HepG2 (cell line): ENCODE data around the gene STK25. TPM values are rescaled to one million over a fixed set of nuclear protein-coding genes. Genes with fewer than 3 reads are reported as not detected.
A peak's percentile ranks its signal among the peaks of the same experiment; 100 is the strongest.

Experiments
- ATAC-seq: fragments of 200-7000 bp; cut with Tn5 transposase; 3 replicates; pipeline ENCODE4 v1.9.1; 2020; ENCODE audit warnings: mild to moderate bottlenecking, moderate library complexity
- BruUV-seq: library from RNA; stranded (reverse); fragments of 400-500 nt; replicated peaks from 2 replicates; lab custom pipeline; 2021; lab: Mats Ljungman, UMichigan
- CTCF ChIA-PET: fragments of 300-600 bp; formaldehyde crosslinking; extraction: SDS; loops from one replicate; lab custom pipeline; 2021; ENCODE audit warnings: low total read pairs, inconsistent platforms, low intra/inter-chr PET ratio; lab: Yijun Ruan, JAX
- POLR2A ChIA-PET: fragments of 350-600 bp; sonication (Branson Sonifier 250); formaldehyde crosslinking; loops from one replicate; lab custom pipeline; 2020; ENCODE audit warnings: antibody characterized with exemption, inconsistent platforms; lab: Yijun Ruan, JAX
- DNase-seq: peaks from one replicate; pipeline ENCODE4 v3.0.0-alpha.2; 2015; ENCODE audit warnings: low spot score
- FAIRE-seq: peaks from 3 replicates; lab custom pipeline; 2011; peaks lifted over from hg19 to GRCh38; lab: Jason Lieb, UNC
- H2AFZ ChIP-seq: one replicate; pipeline ENCODE4 v1.6.1; 2011; ENCODE audit warnings: low read length, inconsistent platforms
- H3K27ac ChIP-seq: fragments of 300-600 bp; 3 replicates; pipeline ENCODE4 v1.8.0; 2011; ENCODE audit warnings: mixed run types, mild to moderate bottlenecking, mixed read lengths, low read length, inconsistent platforms; ENCODE audit not compliant: insufficient read depth; ENCODE audit errors: extremely low read length
- H3K27me3 ChIP-seq, 2 experiments: fragments of 200-600 bp in 1 of 2; 2 replicates in 1 of 2; 3 replicates in 1 of 2; pipeline versions ENCODE4 v1.6.0 to v1.8.0; 2011; ENCODE audit warnings: low read length in 2 of 2, mild to moderate bottlenecking in 2 of 2, moderate library complexity in 2 of 2, inconsistent platforms in 1 of 2; ENCODE audit not compliant: insufficient read depth in 2 of 2, control insufficient read depth in 1 of 2
- H3K36me3 ChIP-seq, 2 experiments: fragments of 200-600 bp in 1 of 2; replicated peaks in 1 of 2; 2 replicates in 1 of 2; 3 replicates in 1 of 2; pipeline versions ENCODE4 v1.5.1 to v1.8.0; 2011; ENCODE audit warnings: low read length in 2 of 2, inconsistent platforms in 1 of 2; ENCODE audit not compliant: insufficient read depth in 2 of 2, control insufficient read depth in 1 of 2
- H3K4me1 ChIP-seq: 2 replicates; pipeline ENCODE4 v1.5.1; 2012; ENCODE audit warnings: low read length, inconsistent platforms; ENCODE audit not compliant: insufficient read depth
- H3K4me2 ChIP-seq: 2 replicates; pipeline ENCODE4 v1.6.0; 2011; ENCODE audit warnings: low read depth, low read length, inconsistent platforms
- H3K4me3 ChIP-seq, 3 experiments: fragments of 200-600 bp in 1 of 3; sonication (generic), shearing (Covaris generic) in 1 of 3; replicated peaks in 1 of 3; 2 replicates each; pipeline ENCODE4 v1.5.1; 2011 to 2016; ENCODE audit warnings: low read length in 3 of 3, inconsistent platforms in 2 of 3, low read depth in 2 of 3, mild to moderate bottlenecking in 2 of 3, control low read depth in 1 of 3, mixed read lengths in 1 of 3; ENCODE audit not compliant: insufficient read depth in 1 of 3
- H3K79me2 ChIP-seq: one replicate; pipeline ENCODE4 v1.6.1; 2011; ENCODE audit warnings: low read length, inconsistent platforms; ENCODE audit not compliant: insufficient read depth
- H3K9ac ChIP-seq: 2 replicates; pipeline ENCODE4 v1.6.0; 2011; ENCODE audit warnings: mild to moderate bottlenecking, low read depth, low read length, inconsistent platforms; ENCODE audit not compliant: insufficient read depth
- H3K9me3 ChIP-seq: 2 replicates; pipeline ENCODE4 v1.5.1; 2012; ENCODE audit warnings: mild to moderate bottlenecking, low read length
- H4K20me1 ChIP-seq: 2 replicates; pipeline ENCODE4 v1.6.0; 2011; ENCODE audit warnings: inconsistent platforms, mild to moderate bottlenecking, low read length, moderate library complexity; ENCODE audit not compliant: insufficient read depth
- ARNT ChIP-seq: fragments of 450-650 bp; IDR thresholded peaks from 2 replicates; pipeline ENCODE4 v1.6.1; 2017
- KDM2A ChIP-seq: sonication (generic); formaldehyde crosslinking; IDR thresholded peaks from 2 replicates; pipeline ENCODE4 v1.4.0; 2020; ENCODE audit warnings: low read depth, missing genetic modification reagents, borderline replicate concordance
- LCORL ChIP-seq, 2 experiments: fragments of 450-650 bp in 1 of 2; sonication (generic) in 1 of 2; formaldehyde crosslinking in 1 of 2; IDR thresholded peaks; 2 replicates each; pipeline versions ENCODE4 v1.5.0 to v1.6.1; 2017 to 2020; ENCODE audit warnings: antibody characterized with exemption in 1 of 2, missing genetic modification reagents in 1 of 2
- MXD4 ChIP-seq: IDR thresholded peaks from 2 replicates; pipeline ENCODE4 v1.6.1; 2016; ENCODE audit warnings: mild to moderate bottlenecking, missing biosample characterization, missing genetic modification reagents
- NONO ChIP-seq, 2 experiments: fragments of 450-650 bp in 1 of 2; sonication (generic) in 1 of 2; formaldehyde crosslinking in 1 of 2; IDR thresholded peaks in 1 of 2; conservative IDR thresholded peaks in 1 of 2; 2 replicates each; pipeline versions ENCODE4 v1.6.1 to v1.8.0; 2017 to 2022; ENCODE audit warnings: mild to moderate bottlenecking in 1 of 2, missing genetic modification reagents in 1 of 2, moderate library complexity in 1 of 2
- RAD51 ChIP-seq: fragments of 450-650 bp; IDR thresholded peaks from 2 replicates; pipeline ENCODE4 v1.6.1; 2016; ENCODE audit warnings: borderline replicate concordance
- SAFB2 ChIP-seq: sonication (generic); formaldehyde crosslinking; IDR thresholded peaks from 2 replicates; pipeline ENCODE4 v1.5.1; 2020; ENCODE audit warnings: missing genetic modification reagents, low read depth, mild to moderate bottlenecking, borderline replicate concordance
- TEAD3 ChIP-seq: optimal IDR thresholded peaks from 2 replicates; pipeline ENCODE3; 2016; ENCODE audit warnings: borderline replicate concordance
- ZNF589 ChIP-seq: sonication (generic); formaldehyde crosslinking; conservative IDR thresholded peaks from 2 replicates; pipeline ENCODE4 v1.8.0; 2022; ENCODE audit warnings: mild to moderate bottlenecking, moderate library complexity, missing genetic modification reagents
- ZSCAN25 ChIP-seq: sonication (generic); formaldehyde crosslinking; IDR thresholded peaks from 2 replicates; pipeline ENCODE4 v1.8.0; 2022; ENCODE audit warnings: mild to moderate bottlenecking, missing genetic modification reagents
- WGBS: methylation state at CpG from one replicate; pipeline ENCODE4 v1.1.6; 2017; ENCODE audit warnings: low lambda C conversion rate; 5-methylcytosine and 5-hydroxymethylcytosine counted together
- in situ Hi-C: cut with HindIII; loops from 2 replicates; pipeline ENCODE4 v1.10.0; 2017; ENCODE audit warnings: low pct_unique_long_range_greater_than_20kb; ENCODE audit not compliant: extremely low pct_ligation_motif_present
- intact Hi-C: fragments of 100-400 bp; cut with micrococcal nuclease; formaldehyde crosslinking; loops from one replicate; pipeline ENCODE4 v1.10.0; 2022; ENCODE audit not compliant: unreplicated experiment
- polyA plus RNA-seq, 8 experiments: library from polyadenylated mRNA; depleted of rRNA in 3 of 8; stranded (reverse) in 7 of 8; unstranded in 1 of 8; fragments of >200 nt; fragmentation: Illumina TruSeq in 4 of 8; extraction: Trizol in 4 of 8; gene quantifications; 2 replicates each; pipeline versions ENCODE4 v1.2.1 to v1.2.3, GENCODE V29; 2011 to 2016; ENCODE audit warnings: low read depth in 4 of 8, missing spikeins in 1 of 8, mixed read lengths in 1 of 8; ENCODE audit not compliant: insufficient read depth in 1 of 8
- total RNA-seq, 5 experiments: library from RNA; depleted of rRNA; stranded (reverse); fragments of >200 nt; fragmentation: Illumina TruSeq; extraction: Trizol; gene quantifications; 2 replicates each; pipeline ENCODE4 v1.2.3, GENCODE V29; 2016; ENCODE audit warnings: low read depth in 1 of 5
- TF ChIP-seq, protein P1 (sequence below): sonication (generic); formaldehyde crosslinking; IDR thresholded peaks from 2 replicates; pipeline ENCODE4 v1.9.0; 2021; ENCODE audit warnings: mild to moderate bottlenecking, missing genetic modification reagents
- TF ChIP-seq, protein P2 (sequence below): sonication (generic); formaldehyde crosslinking; IDR thresholded peaks from 2 replicates; pipeline ENCODE4 v1.5.0; 2020; ENCODE audit warnings: mild to moderate bottlenecking, missing genetic modification reagents, borderline replicate concordance

Gene STK25
- total and polyA plus RNA-seq, 2 of the 13 experiments (the other 11 are each of a cell fraction or from before 2014, with no cell fraction given), result 177 to 481 TPM

- 83% methylated on average over 12 of the region's 12 CpGs for WGBS
- TF ChIP-seq TEAD3 (CRISPR knock-in tag), result peak; percentile 40
- TF ChIP-seq, protein P1, sequence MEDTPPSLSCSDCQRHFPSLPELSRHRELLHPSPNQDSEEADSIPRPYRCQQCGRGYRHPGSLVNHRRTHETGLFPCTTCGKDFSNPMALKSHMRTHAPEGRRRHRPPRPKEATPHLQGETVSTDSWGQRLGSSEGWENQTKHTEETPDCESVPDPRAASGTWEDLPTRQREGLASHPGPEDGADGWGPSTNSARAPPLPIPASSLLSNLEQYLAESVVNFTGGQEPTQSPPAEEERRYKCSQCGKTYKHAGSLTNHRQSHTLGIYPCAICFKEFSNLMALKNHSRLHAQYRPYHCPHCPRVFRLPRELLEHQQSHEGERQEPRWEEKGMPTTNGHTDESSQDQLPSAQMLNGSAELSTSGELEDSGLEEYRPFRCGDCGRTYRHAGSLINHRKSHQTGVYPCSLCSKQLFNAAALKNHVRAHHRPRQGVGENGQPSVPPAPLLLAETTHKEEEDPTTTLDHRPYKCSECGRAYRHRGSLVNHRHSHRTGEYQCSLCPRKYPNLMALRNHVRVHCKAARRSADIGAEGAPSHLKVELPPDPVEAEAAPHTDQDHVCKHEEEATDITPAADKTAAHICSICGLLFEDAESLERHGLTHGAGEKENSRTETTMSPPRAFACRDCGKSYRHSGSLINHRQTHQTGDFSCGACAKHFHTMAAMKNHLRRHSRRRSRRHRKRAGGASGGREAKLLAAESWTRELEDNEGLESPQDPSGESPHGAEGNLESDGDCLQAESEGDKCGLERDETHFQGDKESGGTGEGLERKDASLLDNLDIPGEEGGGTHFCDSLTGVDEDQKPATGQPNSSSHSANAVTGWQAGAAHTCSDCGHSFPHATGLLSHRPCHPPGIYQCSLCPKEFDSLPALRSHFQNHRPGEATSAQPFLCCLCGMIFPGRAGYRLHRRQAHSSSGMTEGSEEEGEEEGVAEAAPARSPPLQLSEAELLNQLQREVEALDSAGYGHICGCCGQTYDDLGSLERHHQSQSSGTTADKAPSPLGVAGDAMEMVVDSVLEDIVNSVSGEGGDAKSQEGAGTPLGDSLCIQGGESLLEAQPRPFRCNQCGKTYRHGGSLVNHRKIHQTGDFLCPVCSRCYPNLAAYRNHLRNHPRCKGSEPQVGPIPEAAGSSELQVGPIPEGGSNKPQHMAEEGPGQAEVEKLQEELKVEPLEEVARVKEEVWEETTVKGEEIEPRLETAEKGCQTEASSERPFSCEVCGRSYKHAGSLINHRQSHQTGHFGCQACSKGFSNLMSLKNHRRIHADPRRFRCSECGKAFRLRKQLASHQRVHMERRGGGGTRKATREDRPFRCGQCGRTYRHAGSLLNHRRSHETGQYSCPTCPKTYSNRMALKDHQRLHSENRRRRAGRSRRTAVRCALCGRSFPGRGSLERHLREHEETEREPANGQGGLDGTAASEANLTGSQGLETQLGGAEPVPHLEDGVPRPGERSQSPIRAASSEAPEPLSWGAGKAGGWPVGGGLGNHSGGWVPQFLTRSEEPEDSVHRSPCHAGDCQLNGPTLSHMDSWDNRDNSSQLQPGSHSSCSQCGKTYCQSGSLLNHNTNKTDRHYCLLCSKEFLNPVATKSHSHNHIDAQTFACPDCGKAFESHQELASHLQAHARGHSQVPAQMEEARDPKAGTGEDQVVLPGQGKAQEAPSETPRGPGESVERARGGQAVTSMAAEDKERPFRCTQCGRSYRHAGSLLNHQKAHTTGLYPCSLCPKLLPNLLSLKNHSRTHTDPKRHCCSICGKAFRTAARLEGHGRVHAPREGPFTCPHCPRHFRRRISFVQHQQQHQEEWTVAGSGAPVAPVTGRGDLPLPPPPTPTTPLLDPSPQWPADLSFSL (CRISPR knock-in tag), result peak; percentile 92
- 0 out of 2 replicates have a peak, but pooled peaks have one; percentile 48 for TF ChIP-seq ZNF589 (CRISPR knock-in tag)
- TF ChIP-seq, protein P2, sequence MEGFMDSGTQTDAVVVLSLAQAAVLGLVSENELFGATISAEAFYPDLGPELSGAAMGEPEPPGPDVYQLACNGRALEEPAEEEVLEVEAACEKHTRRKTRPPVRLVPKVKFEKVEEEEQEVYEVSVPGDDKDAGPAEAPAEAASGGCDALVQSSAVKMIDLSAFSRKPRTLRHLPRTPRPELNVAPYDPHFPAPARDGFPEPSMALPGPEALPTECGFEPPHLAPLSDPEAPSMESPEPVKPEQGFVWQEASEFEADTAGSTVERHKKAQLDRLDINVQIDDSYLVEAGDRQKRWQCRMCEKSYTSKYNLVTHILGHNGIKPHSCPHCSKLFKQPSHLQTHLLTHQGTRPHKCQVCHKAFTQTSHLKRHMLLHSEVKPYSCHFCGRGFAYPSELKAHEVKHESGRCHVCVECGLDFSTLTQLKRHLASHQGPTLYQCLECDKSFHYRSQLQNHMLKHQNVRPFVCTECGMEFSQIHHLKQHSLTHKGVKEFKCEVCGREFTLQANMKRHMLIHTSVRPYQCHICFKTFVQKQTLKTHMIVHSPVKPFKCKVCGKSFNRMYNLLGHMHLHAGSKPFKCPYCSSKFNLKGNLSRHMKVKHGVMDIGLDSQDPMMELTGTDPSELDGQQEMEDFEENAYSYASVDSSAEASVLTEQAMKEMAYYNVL (CRISPR knock-in tag), result no peak
- no peak for TF ChIP-seq KDM2A (CRISPR knock-in tag)
- no peak for TF ChIP-seq ZSCAN25
- TF ChIP-seq MXD4 (CRISPR knock-in tag), result no peak
- TF ChIP-seq RAD51, result peak; percentile 45
- TF ChIP-seq ARNT, result 0 out of 2 replicates have a peak, but pooled peaks have one; percentile 27
- 0 out of 2 replicates have a peak, but pooled peaks have one; percentile 8 for TF ChIP-seq SAFB2 (CRISPR knock-in tag)
- peak; percentile 80; the same call in 1 of the 2 replicates for TF ChIP-seq NONO (IDR thresholded peaks at IDR 0.05)
- 0 out of 2 replicates have a peak, but pooled peaks have one; percentile 20 for TF ChIP-seq NONO (CRISPR knock-in tag; conservative IDR thresholded peaks at IDR 0.05)
- peak; percentile 70; the same call in 1 of the 2 replicates for TF ChIP-seq LCORL (IDR thresholded peaks at IDR 0.05)
- TF ChIP-seq LCORL (CRISPR knock-in tag; IDR thresholded peaks at IDR 0.05), result no peak
Measured at GRCh38 chr2:241545523-241546473, 37.4 kb upstream of the STK25 start.

More at GRCh38 chr2:241545523-241546473, 37.4 kb upstream of the STK25 start:
- no peaks in the 10 kb centered on the region for H3K9me3 ChIP-seq
- peaks cover 0 to 1% of the 10 kb centered on the region in 2 experiments; a peak in 1 of 5 replicates for H3K27me3 ChIP-seq
- H3K4me1 ChIP-seq, result peaks cover 53% of the 10 kb centered on the region
- H3K79me2 ChIP-seq, result no peaks in the 10 kb centered on the region
- H3K4me2 ChIP-seq, result no peak overlapping the region
- no peak overlapping the region for H3K27ac ChIP-seq
- in situ Hi-C loops, result no loop called here
- FAIRE-seq (peak; percentile 34), ATAC-seq (no peak), DNase-seq (no peak)
- no peak overlapping the region for H2AFZ ChIP-seq
- BruUV-seq, result no TSS peak
- H3K4me3 ChIP-seq, result no peak overlapping the region
- ChIA-PET CTCF (no interaction called here), POLR2A (no interaction called here)
- H4K20me1 ChIP-seq, result no peaks in the 10 kb centered on the region
- no peak overlapping the region for H3K9ac ChIP-seq
- H3K36me3 ChIP-seq, result no peaks in the 10 kb centered on the region
- intact Hi-C loops, result loop anchor here (5.0 kb wide), 1 partner anchor 102 kb away; no protein-coding TSS in a partner anchor
